Loucy (cell line): ENCODE data around the gene CACNA2D4.

Source experiments
- H2AFZ ChIP-seq: fragments of 200-600 bp; sonication (generic); 2 replicates; pipeline ENCODE4 v1.6.0; 2016; ENCODE audit warnings: antibody characterized with exemption, mild to moderate bottlenecking, low read length, moderate library complexity
- H3F3A ChIP-seq: fragments of 200-600 bp; 2 replicates; pipeline ENCODE4 v1.6.0; 2016; ENCODE audit warnings: antibody characterized with exemption, low read depth, mild to moderate bottlenecking
- H3K27me3 ChIP-seq: fragments of 200-600 bp; sonication (generic); 2 replicates; pipeline ENCODE4 v1.6.1; 2014; ENCODE audit warnings: low read length, mild to moderate bottlenecking; ENCODE audit not compliant: insufficient read depth, poor library complexity, severe bottlenecking
- H3K36me3 ChIP-seq: fragments of 200-600 bp; sonication (generic); 2 replicates; pipeline ENCODE4 v1.6.1; 2016; ENCODE audit warnings: low read length; ENCODE audit not compliant: insufficient read depth
- H3K4me1 ChIP-seq: fragments of 200-600 bp; sonication (generic); 2 replicates; pipeline ENCODE4 v1.5.1; 2014; ENCODE audit warnings: low read length, mild to moderate bottlenecking; ENCODE audit not compliant: insufficient read depth, poor library complexity, severe bottlenecking
- H3K4me2 ChIP-seq: fragments of 200-600 bp; sonication (generic); 2 replicates; pipeline ENCODE4 v1.6.0; 2014; ENCODE audit warnings: antibody characterized with exemption, low read length, low read depth, mild to moderate bottlenecking; ENCODE audit not compliant: poor library complexity, severe bottlenecking
- H3K4me3 ChIP-seq: fragments of 200-600 bp; sonication (generic); 2 replicates; pipeline ENCODE4 v1.5.1; 2014; ENCODE audit warnings: low read length, mild to moderate bottlenecking, mixed read lengths; ENCODE audit not compliant: poor library complexity, severe bottlenecking
- H3K79me2 ChIP-seq: fragments of 200-600 bp; sonication (generic); 2 replicates; pipeline ENCODE4 v1.6.1; 2014; ENCODE audit warnings: low read length; ENCODE audit not compliant: insufficient read depth
- H3K9ac ChIP-seq: fragments of 200-600 bp; sonication (generic); 2 replicates; pipeline ENCODE4 v1.6.0; 2014; ENCODE audit warnings: mild to moderate bottlenecking, low read depth, low read length, moderate library complexity; ENCODE audit not compliant: poor library complexity, severe bottlenecking
- H3K9me2 ChIP-seq: fragments of 200-600 bp; sonication (generic); replicated peaks from 2 replicates; pipeline ENCODE4 v1.6.1; 2016; ENCODE audit warnings: low read depth, low read length, mixed read lengths
- H3K9me3 ChIP-seq: fragments of 200-600 bp; sonication (generic); 2 replicates; pipeline ENCODE4 v1.6.1; 2014; ENCODE audit warnings: mild to moderate bottlenecking, antibody characterized with exemption, low read length, low read depth; ENCODE audit not compliant: insufficient read depth
- H4K20me1 ChIP-seq: fragments of 200-600 bp; sonication (generic); 2 replicates; pipeline ENCODE4 v1.6.0; 2014; ENCODE audit warnings: antibody characterized with exemption, low read length, mild to moderate bottlenecking; ENCODE audit not compliant: insufficient read depth, poor library complexity, severe bottlenecking
- EZH2phosphoT487 ChIP-seq: fragments of 200-600 bp; IDR thresholded peaks from 2 replicates; pipeline ENCODE4 v1.6.1; 2018; ENCODE audit warnings: antibody characterized with exemption, mild to moderate bottlenecking, moderate library complexity, borderline replicate concordance
- TF ChIP-seq, protein P1 (sequence below): fragments of 200-600 bp; sonication (generic); conservative IDR thresholded peaks from 2 replicates; pipeline ENCODE4 v1.5.1; 2014; ENCODE audit warnings: mild to moderate bottlenecking, antibody characterized with exemption, low read length

The CACNA2D4 gene

DNA sequence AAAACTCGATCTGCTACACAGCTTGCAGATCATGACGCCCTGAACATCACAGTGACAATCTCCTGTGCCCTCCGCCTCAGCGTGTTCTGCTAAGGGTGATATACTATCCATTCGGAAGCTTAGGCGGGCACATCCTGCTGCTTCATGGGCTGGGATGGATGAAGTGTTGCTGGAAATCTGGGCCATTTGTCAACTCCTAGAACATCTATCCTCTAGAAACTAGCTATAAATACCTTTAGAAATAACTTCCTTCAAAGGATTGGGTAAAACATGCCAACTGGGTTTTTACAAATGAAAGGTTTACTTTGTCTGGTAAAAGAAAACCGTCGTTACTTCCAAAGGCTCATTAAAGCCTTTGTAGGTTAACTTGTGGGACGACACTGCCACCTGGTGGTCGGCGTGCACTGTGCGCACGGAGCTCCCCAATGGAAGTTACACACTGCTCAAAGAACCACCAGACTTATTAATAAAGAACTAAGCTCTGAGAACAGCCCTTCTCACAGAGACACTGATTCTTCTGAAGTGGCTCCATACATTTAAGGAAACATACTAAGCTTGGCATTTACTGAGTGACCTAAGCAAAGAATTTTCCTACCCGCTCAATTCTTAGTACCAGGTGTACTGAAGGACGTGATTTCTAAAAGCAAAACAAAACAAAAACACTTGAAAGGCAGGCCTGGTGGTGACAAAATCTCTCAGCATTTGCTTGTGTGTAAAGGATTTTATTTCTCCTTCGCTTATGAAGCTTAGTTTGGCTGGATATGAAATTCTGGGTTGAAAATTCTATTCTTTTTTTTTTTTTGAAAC, 21.6 kb upstream of the CACNA2D4 start:
- Histone ChIP-seq H3K36me3 (peaks cover 8% of the 10 kb centered on the region; the same call in 1 of the 2 replicates), H4K20me1 (no peaks in the 10 kb centered on the region), H3K9me3 (no peaks in the 10 kb centered on the region), H2AFZ (peak overlapping the region; percentile 69), H3K4me1 (peaks cover 16% of the 10 kb centered on the region), H3K9me2 (no peaks in the 10 kb centered on the region), H3K4me2 (peak overlapping the region; percentile 30), H3K27me3 (no peaks in the 10 kb centered on the region), H3K4me3 (no peak overlapping the region), H3K9ac (peak overlapping the region; percentile 50), H3F3A (no peaks in the 10 kb centered on the region), H3K79me2 (no peaks in the 10 kb centered on the region)
- no peak for TF ChIP-seq EZH2phosphoT487
- TF ChIP-seq, protein P1, sequence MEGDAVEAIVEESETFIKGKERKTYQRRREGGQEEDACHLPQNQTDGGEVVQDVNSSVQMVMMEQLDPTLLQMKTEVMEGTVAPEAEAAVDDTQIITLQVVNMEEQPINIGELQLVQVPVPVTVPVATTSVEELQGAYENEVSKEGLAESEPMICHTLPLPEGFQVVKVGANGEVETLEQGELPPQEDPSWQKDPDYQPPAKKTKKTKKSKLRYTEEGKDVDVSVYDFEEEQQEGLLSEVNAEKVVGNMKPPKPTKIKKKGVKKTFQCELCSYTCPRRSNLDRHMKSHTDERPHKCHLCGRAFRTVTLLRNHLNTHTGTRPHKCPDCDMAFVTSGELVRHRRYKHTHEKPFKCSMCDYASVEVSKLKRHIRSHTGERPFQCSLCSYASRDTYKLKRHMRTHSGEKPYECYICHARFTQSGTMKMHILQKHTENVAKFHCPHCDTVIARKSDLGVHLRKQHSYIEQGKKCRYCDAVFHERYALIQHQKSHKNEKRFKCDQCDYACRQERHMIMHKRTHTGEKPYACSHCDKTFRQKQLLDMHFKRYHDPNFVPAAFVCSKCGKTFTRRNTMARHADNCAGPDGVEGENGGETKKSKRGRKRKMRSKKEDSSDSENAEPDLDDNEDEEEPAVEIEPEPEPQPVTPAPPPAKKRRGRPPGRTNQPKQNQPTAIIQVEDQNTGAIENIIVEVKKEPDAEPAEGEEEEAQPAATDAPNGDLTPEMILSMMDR = peak; percentile 98

DNA sequence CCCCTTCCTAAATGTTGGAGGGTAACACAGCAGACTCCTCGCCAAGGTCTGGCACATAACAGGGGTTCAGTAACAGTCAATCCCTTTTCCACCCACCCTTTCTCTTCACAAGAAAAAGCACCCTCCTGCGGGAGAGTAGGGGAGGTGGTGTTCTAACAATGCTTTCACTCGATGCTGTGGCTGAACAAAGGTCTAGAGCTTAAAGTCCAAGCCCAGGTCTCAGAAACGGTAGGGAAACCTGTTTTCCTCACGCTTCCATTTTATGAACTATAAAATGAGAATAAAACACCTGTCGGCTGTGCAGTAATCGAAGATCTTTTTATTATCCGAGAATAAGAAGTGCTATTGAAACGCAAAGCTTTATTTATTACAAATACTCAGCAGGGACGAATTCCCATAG, 20.9 kb upstream of the CACNA2D4 start:
- no peak overlapping the region for H3K4me2 ChIP-seq
- no peaks in the 10 kb centered on the region for H3K9me2 ChIP-seq
- TF ChIP-seq, protein P1 = no peak
- TF ChIP-seq EZH2phosphoT487 = no peak
- H3K4me3 ChIP-seq = no peak overlapping the region
- H3F3A ChIP-seq = no peaks in the 10 kb centered on the region
- no peaks in the 10 kb centered on the region for H3K27me3 ChIP-seq
- H3K4me1 ChIP-seq = peaks cover 23% of the 10 kb centered on the region
- H3K9ac ChIP-seq = peak overlapping the region; percentile 50
- no peaks in the 10 kb centered on the region for H3K79me2 ChIP-seq
- no peaks in the 10 kb centered on the region for H3K9me3 ChIP-seq
- peaks cover 8% of the 10 kb centered on the region; the same call in 1 of the 2 replicates for H3K36me3 ChIP-seq
- H4K20me1 ChIP-seq = no peaks in the 10 kb centered on the region
- no peak overlapping the region for H2AFZ ChIP-seq

DNA sequence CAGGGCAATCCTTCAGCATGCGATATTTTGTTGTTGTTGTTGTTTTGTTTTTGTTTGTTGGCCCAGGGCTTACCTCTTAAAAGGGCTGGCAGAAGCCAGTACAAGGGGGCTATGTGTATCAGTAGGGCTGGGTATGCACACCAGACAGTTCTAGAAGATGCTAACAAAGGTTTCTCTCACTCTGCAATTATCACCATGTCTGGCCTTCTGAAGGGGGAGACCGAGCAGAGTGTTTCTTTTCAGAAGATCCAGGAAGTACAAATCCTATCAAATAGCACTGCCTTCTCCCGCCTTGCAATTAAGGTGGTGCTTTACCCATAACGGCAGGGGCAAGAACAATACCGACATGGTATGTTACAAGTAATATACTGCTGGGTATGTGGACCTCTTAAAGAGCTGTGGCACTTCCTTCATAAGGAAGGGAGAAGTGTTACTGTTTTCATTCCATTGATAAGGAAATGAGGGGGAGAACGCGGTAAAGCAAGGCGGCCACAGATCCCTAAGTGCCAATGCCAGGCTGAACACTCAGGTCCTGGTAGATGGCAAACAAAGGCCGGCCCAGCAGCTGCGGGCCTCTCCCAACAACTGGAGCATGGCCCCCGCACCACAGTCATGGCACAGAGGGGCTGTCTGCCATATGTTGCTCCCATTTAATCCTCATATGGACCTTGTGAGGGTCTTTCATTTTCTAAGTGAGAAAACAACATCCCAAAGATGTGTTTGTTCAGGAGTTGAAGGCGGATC, 19.2 kb upstream of the CACNA2D4 start:
- Histone ChIP-seq H3K9me2 (no peaks in the 10 kb centered on the region), H3K27me3 (no peaks in the 10 kb centered on the region), H2AFZ (no peak overlapping the region), H3K9ac (no peak overlapping the region), H3K9me3 (no peaks in the 10 kb centered on the region), H4K20me1 (no peaks in the 10 kb centered on the region), H3K4me2 (no peak overlapping the region), H3K79me2 (no peaks in the 10 kb centered on the region), H3K4me3 (no peak overlapping the region), H3K36me3 (peaks cover 8% of the 10 kb centered on the region; the same call in 1 of the 2 replicates), H3K4me1 (peaks cover 39% of the 10 kb centered on the region), H3F3A (no peaks in the 10 kb centered on the region)
- TF ChIP-seq EZH2phosphoT487 = no peak
- TF ChIP-seq, protein P1 = no peak
